Stimulated activated naive B cell treated with anti-CD40 and anti-IgM and Interleukin-4, amounts not matched to agents 10 μg/mL and 1 μg/mL and 100 μg/mL, for 72 hours (primary cell): ENCODE measurements around the gene ZNF135.

Experiments
- ATAC-seq, 2 donors: fragments of 150-1000 bp; cut with Tn5 transposase; replicated peaks; 2 replicates each; pipeline ENCODE4 v1.10.0; 2021; ENCODE audit warnings: moderate library complexity in 1 of 2
- DNase-seq: peaks from one replicate; pipeline ENCODE4 v3.0.0; 2021
- H3K27ac Mint-ChIP-seq: one replicate; pipeline ENCODE4 v1.8.0; 2022; ENCODE audit warnings: mild to moderate bottlenecking, mixed read lengths
- H3K27me3 Mint-ChIP-seq, 2 donors: one replicate each; pipeline ENCODE4 v1.8.0; 2022; ENCODE audit warnings: mixed read lengths in 2 of 2
- H3K36me3 Mint-ChIP-seq, 2 donors: one replicate each; pipeline ENCODE4 v1.8.0; 2022; ENCODE audit warnings: mixed read lengths in 2 of 2, mild to moderate bottlenecking in 1 of 2
- H3K4me1 Mint-ChIP-seq, 2 donors: one replicate each; pipeline ENCODE4 v1.8.0; 2022; ENCODE audit warnings: mixed read lengths in 2 of 2, mild to moderate bottlenecking in 1 of 2
- H3K4me3 Mint-ChIP-seq, 2 donors: one replicate each; pipeline ENCODE4 v1.8.0; 2022; ENCODE audit warnings: mild to moderate bottlenecking in 2 of 2, mixed read lengths in 2 of 2, moderate library complexity in 1 of 2
- H3K9me3 Mint-ChIP-seq, 2 donors: one replicate each; pipeline ENCODE4 v1.8.0; 2022; ENCODE audit warnings: mixed read lengths in 2 of 2, mild to moderate bottlenecking in 1 of 2

ZNF135 gene

DNA sequence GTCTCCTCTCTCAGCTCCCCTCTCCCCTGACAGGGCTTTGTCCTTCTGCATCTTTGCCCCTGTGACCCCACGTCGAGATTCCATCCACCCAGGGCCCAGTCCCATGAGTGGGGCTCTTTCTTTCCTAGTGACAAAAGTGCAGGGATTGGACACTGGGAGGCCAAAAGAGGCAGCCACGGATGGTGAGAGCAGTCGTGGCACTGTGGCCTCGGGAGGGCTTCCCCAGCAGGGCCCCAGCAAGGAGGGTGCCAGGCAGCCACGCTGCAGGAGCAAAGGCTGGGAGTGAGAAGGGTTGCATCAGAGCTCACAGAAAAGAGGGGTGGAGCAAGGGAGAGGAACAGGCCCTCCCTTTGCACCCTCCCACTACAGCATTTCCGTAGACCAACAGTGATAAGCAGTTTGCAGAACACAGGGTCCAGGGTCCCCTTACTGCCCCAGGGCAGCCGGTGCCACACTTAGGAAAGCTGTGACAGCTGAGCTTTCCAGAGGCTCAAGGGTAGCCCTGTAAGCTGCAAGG, 20.3 kb upstream of the ZNF135 start:
- DNase-seq (no peak), ATAC-seq (no peak)
- Mint-ChIP-seq H3K4me1 (peaks cover 7 to 14% of the 10 kb centered on the region in 2 donors), H3K9me3 (peaks cover 24 to 26% of the 10 kb centered on the region in 2 donors), H3K4me3 (no peak overlapping the region), H3K27ac (no peak overlapping the region), H3K36me3 (peaks cover 18 to 25% of the 10 kb centered on the region in 2 donors), H3K27me3 (peaks cover 42 to 75% of the 10 kb centered on the region in 2 donors)

DNA sequence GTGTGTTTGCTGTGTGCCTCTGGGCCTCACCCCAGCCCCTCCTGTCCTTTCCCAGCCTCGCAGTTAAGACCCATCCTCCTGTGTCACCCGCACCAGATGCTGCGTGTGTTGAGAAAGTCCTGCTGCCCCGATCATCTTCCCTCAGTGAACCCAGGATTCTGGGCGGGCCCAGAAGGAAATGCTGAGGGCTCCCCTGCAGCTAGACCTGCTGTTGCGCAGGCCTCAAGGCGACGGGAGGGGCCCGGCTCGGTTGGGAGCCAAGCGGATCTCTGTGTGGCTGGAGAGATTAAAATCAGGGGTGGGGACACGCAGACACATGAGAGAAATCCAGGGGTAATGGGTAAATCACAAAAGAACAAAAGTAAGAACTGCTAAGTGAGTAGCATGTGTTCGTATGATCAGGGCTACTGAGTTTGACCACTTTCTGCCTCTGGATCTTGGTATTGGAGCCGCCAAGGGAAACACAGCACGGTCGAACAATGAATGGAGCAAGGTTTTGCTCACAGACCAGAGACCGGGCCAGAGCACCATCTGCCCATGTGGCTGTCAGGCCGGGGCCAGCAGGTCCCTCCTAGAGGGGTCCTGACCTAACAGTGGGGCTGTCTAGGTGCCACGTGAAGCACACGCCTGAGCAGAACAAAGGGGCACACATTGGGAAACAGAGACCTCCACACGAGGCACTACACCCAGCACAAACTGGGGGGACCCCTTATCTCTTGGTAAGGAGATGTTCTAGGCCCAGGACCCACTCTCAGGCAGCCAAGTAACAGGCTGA, 18.1 kb upstream of the ZNF135 start:
- Mint-ChIP-seq H3K9me3 (peaks cover 19 to 23% of the 10 kb centered on the region in 2 donors), H3K36me3 (peaks cover 9 to 18% of the 10 kb centered on the region in 2 donors), H3K27me3 (peaks cover 30 to 61% of the 10 kb centered on the region in 2 donors), H3K27ac (no peak overlapping the region), H3K4me1 (peaks cover 1 to 7% of the 10 kb centered on the region in 2 donors), H3K4me3 (no peak overlapping the region)
- DNase-seq (no peak), ATAC-seq (no peak)

DNA sequence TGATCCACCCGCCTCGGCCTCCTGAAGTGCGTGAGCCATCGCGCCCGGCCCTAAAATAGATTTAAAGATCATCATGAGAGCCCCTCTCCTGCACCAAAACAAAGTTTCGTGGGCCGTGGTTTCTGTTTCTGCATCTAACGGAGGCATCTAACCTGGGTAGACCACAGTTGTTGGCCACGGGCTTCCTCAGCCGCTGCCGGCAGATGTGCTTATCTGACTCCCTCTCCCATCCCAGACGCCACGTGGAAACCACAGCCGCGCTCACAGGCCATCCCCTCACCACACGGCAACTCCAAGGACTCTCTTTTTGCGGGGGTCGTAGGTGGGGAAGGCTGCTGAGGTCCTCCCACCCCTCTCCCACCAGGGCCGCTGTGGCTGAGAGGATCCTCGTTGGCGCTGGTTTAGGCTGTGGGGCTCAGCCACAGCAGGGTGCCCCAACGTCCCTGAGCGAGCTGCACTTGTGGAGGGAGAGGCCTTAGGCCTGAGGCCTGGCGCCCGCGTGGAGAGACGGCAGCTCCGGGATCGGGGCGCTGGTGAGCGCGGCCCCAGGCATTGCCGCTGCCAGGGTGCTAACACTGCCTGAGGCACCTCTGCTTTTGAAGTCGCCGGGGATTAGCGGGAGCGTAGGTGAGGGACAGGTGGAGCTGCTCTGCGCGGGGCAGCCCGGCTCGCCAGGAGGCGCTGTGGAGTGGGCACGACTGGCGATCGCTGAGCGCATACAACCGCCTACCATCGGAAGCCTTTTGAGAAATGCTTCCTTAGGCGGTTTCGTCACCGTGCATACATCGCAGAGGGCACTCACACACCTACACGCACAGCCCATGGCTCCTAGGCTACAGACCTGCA, 16.4 kb upstream of the ZNF135 start:
- Mint-ChIP-seq H3K27ac (no peak overlapping the region), H3K36me3 (peaks cover 5 to 16% of the 10 kb centered on the region in 2 donors), H3K4me3 (peak overlapping the region in 1 of 2 donors; percentile 30), H3K9me3 (peaks cover 17 to 22% of the 10 kb centered on the region in 2 donors), H3K4me1 (peaks cover 1 to 7% of the 10 kb centered on the region in 2 donors), H3K27me3 (peaks cover 21 to 47% of the 10 kb centered on the region in 2 donors)
- no peak for DNase-seq
- ATAC-seq, result no peak

DNA sequence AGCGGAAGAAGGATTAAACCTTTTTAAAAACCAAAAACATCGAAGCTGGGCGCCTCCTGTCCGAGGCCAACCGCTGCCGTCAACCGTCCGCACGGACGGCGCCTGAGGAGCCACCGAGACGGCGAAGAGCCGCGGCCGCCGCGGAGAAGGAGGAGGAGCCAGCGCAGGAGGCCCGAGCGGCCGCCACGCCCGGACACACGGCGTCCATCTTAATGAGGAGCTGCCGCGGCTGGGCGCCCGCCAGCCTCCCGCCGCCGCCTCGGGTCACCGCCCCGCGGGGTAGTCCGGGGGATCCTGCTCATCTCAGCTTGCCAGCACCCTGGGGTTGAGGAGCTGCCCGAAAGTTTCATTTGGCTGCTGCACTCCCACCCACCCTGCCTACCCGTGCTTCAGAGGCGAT, 14.7 kb upstream of the ZNF135 start:
- Mint-ChIP-seq H3K9me3 (peaks cover 14 to 18% of the 10 kb centered on the region in 2 donors), H3K27ac (no peak overlapping the region), H3K36me3 (peaks cover 7 to 14% of the 10 kb centered on the region in 2 donors), H3K4me1 (no peaks in the 10 kb centered on the region), H3K27me3 (peaks cover 13 to 32% of the 10 kb centered on the region in 2 donors), H3K4me3 (no peak overlapping the region)
- DNase-seq, result no peak
- ATAC-seq, result no peak

GRCh38 chr19:58044886-58045285, 14.2 kb upstream of the ZNF135 start:
- Mint-ChIP-seq H3K36me3 (peaks cover 7 to 14% of the 10 kb centered on the region in 2 donors), H3K27me3 (peaks cover 13 to 31% of the 10 kb centered on the region in 2 donors), H3K9me3 (peaks cover 19 to 21% of the 10 kb centered on the region in 2 donors), H3K27ac (no peak overlapping the region), H3K4me1 (no peaks in the 10 kb centered on the region), H3K4me3 (no peak overlapping the region)
- ATAC-seq (no peak), DNase-seq (no peak)

GRCh38 chr19:58045411-58046050, 13.6 kb upstream of the ZNF135 start:
- H3K4me1 Mint-ChIP-seq, result no peaks in the 10 kb centered on the region
- no peak for DNase-seq
- peak overlapping the region; percentile 44 for H3K27ac Mint-ChIP-seq
- H3K27me3 Mint-ChIP-seq, result peaks cover 12 to 25% of the 10 kb centered on the region in 2 donors
- no peak for ATAC-seq
- peaks cover 7 to 14% of the 10 kb centered on the region in 2 donors for H3K36me3 Mint-ChIP-seq
- no peak overlapping the region for H3K4me3 Mint-ChIP-seq
- peaks cover 21 to 22% of the 10 kb centered on the region in 2 donors for H3K9me3 Mint-ChIP-seq

- Mint-ChIP-seq H3K4me3 (no peak overlapping the region), H3K27me3 (peaks cover 1 to 14% of the 10 kb centered on the region in 2 donors), H3K27ac (no peak overlapping the region), H3K36me3 (peaks cover 9 to 16% of the 10 kb centered on the region in 2 donors), H3K9me3 (peaks cover 22 to 31% of the 10 kb centered on the region in 2 donors), H3K4me1 (no peaks in the 10 kb centered on the region)
- ATAC-seq (no peak), DNase-seq (no peak)
Observed at GRCh38 chr19:58046856-58047255, 12.2 kb upstream of the ZNF135 start.

GRCh38 chr19:58047672-58048071, 11.4 kb upstream of the ZNF135 start:
- Mint-ChIP-seq H3K4me3 (no peak overlapping the region), H3K27ac (no peak overlapping the region), H3K9me3 (peaks cover 22 to 32% of the 10 kb centered on the region in 2 donors), H3K27me3 (peaks cover 0 to 6% of the 10 kb centered on the region in 2 donors), H3K36me3 (peaks cover 5 to 19% of the 10 kb centered on the region in 2 donors), H3K4me1 (no peaks in the 10 kb centered on the region)
- DNase-seq, result no peak
- no peak for ATAC-seq

DNA sequence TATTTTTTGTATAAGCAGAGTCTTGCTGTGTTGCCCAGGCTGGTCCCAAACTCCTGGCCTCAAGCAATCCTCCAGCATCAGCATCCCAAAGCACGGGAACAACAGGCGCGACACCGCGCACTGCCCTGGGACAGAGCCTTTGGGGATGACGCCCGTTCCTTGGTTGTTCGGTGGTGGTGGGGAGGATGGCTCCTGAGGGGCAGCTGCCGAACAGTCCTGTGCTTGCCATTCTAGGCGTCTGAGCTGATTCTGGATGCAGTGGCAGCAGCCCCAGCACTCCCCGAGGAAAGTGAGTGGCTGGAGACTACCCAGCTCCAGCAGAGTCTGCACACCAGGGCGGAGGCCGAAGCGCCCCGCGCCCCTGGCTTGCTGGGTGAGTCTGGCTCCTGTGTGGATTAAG, 6.8 kb upstream of the ZNF135 start:
- Mint-ChIP-seq H3K9me3 (peaks cover 22 to 27% of the 10 kb centered on the region in 2 donors), H3K27ac (no peak overlapping the region), H3K4me3 (no peak overlapping the region), H3K4me1 (peaks cover 2 to 5% of the 10 kb centered on the region in 2 donors), H3K27me3 (peaks cover 19 to 22% of the 10 kb centered on the region in 2 donors), H3K36me3 (peaks cover 15 to 28% of the 10 kb centered on the region in 2 donors)
- DNase-seq, result no peak
- ATAC-seq, result no peak

DNA sequence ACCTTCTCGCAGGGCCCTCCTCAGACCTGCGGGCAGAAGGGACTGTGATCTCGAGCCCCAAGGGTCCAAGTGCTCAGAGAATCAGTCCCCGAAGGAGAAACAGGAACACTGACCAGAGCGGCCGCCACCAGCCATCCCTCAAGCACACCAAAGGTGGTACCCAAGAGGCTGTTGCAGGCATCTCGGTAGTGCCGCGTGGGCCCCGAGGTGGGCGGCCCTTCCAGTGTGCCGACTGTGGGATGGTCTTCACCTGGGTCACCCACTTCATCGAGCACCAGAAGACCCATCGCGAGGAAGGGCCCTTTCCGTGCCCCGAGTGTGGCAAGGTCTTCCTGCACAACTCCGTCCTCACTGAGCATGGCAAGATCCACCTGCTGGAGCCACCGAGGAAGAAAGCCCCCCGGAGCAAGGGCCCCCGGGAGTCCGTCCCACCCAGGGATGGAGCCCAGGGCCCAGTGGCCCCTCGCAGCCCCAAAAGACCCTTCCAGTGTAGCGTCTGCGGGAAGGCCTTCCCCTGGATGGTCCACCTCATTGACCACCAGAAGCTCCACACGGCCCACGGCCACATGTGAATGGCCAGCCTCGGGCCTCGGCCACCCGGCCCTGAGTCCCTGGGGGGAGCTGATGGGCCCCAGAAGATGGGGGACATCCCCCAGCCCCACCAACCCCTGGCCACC, 5.5 kb upstream of the ZNF135 start:
- H3K4me1 Mint-ChIP-seq, result peaks cover 5 to 9% of the 10 kb centered on the region in 2 donors
- no peak overlapping the region for H3K27ac Mint-ChIP-seq
- ATAC-seq (no peak), DNase-seq (no peak)
- peaks cover 21 to 27% of the 10 kb centered on the region in 2 donors for H3K9me3 Mint-ChIP-seq
- H3K4me3 Mint-ChIP-seq, result no peak overlapping the region
- peaks cover 19 to 22% of the 10 kb centered on the region in 2 donors for H3K27me3 Mint-ChIP-seq
- H3K36me3 Mint-ChIP-seq, result peaks cover 15 to 30% of the 10 kb centered on the region in 2 donors

GRCh38 chr19:58054901-58055874, 3.9 kb upstream of the ZNF135 start:
- H3K27ac Mint-ChIP-seq, result peak overlapping the region; percentile 63
- peaks cover 19 to 22% of the 10 kb centered on the region in 2 donors for H3K27me3 Mint-ChIP-seq
- ATAC-seq, result no peak
- DNase-seq, result no peak
- H3K4me3 Mint-ChIP-seq, result peak overlapping the region; percentile 58 to 77
- peaks cover 15 to 18% of the 10 kb centered on the region in 2 donors for H3K9me3 Mint-ChIP-seq
- peaks cover 8 to 16% of the 10 kb centered on the region in 2 donors for H3K4me1 Mint-ChIP-seq
- H3K36me3 Mint-ChIP-seq, result peaks cover 17 to 31% of the 10 kb centered on the region in 2 donors

DNA sequence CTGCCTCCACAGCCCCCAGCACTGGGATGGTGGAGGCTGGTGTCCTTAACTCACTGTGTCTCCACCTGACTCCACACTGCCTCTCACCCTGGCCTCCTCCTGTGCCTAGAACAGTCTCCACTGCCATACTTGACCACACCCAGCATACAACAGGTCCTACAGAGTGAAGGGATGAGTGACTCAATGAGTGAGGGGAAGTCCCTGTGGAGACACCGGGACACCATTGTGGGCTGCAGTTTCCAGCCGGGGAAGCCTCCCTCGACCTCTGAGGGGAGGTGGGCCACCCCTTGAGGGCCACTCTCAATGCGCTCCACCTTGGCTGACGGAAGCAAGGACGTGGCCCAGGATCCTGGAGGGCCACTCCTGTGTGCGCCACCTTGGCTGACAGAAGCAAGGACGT, 2.8 kb upstream of the ZNF135 start:
- ATAC-seq (no peak), DNase-seq (no peak)
- peaks cover 19 to 22% of the 10 kb centered on the region in 2 donors for H3K27me3 Mint-ChIP-seq
- H3K9me3 Mint-ChIP-seq, result peaks cover 11% of the 10 kb centered on the region in 2 donors
- no peak overlapping the region for H3K27ac Mint-ChIP-seq
- peaks cover 20 to 34% of the 10 kb centered on the region in 2 donors for H3K36me3 Mint-ChIP-seq
- H3K4me3 Mint-ChIP-seq, result peak overlapping the region in 1 of 2 donors; percentile 4
- peaks cover 8 to 18% of the 10 kb centered on the region in 2 donors for H3K4me1 Mint-ChIP-seq
